OCI-LY3 (cell line): ENCODE measurements around the gene MMADHC.

ENCODE experiments used
- H2AFZ ChIP-seq: fragments of 200-600, 300-600 bp; shearing (Covaris generic); 2 replicates; pipeline ENCODE4 v1.6.0; 2014; ENCODE audit warnings: antibody characterized with exemption, low read depth, low read length
- H3K27ac ChIP-seq: fragments of 200-600, 300-600 bp; sonication (generic); 2 replicates; pipeline ENCODE4 v1.5.1; 2014; ENCODE audit warnings: mild to moderate bottlenecking, low read length, moderate library complexity, mixed read lengths
- H3K27me3 ChIP-seq: fragments of 200-600, 300-600 bp; sonication (generic); 2 replicates; pipeline ENCODE4 v1.6.1; 2014; ENCODE audit warnings: low read depth, low read length, mixed read lengths
- H3K36me3 ChIP-seq: fragments of 200-600, 300-600 bp; sonication (generic); replicated peaks from 2 replicates; pipeline ENCODE3; 2014; ENCODE audit warnings: low read depth, low read length, mixed read lengths
- H3K4me1 ChIP-seq: fragments of 300-600, 200-600 bp; sonication (generic); 2 replicates; pipeline ENCODE4 v1.6.1; 2014; ENCODE audit warnings: low read length, mixed read lengths
- H3K4me2 ChIP-seq: fragments of 200-600, 300-600 bp; sonication (generic); 2 replicates; pipeline ENCODE4 v1.6.1; 2014; ENCODE audit warnings: low read length, mixed read lengths
- H3K4me3 ChIP-seq: fragments of 300-600, 200-600 bp; sonication (generic); 2 replicates; pipeline ENCODE4 v1.5.1; 2014; ENCODE audit warnings: antibody characterized with exemption, mild to moderate bottlenecking, low read length, moderate library complexity
- H3K79me2 ChIP-seq: fragments of 300-600, 200-600 bp; shearing (Covaris generic); 2 replicates; pipeline ENCODE4 v1.6.1; 2014; ENCODE audit warnings: mild to moderate bottlenecking, low read length, mixed read lengths
- H3K9ac ChIP-seq: fragments of 300-600, 200-600 bp; shearing (Covaris generic); 2 replicates; pipeline ENCODE4 v1.6.0; 2014; ENCODE audit warnings: mild to moderate bottlenecking, low read length, moderate library complexity
- H3K9me3 ChIP-seq: fragments of 200-600, 300-600 bp; shearing (Covaris generic); 2 replicates; pipeline ENCODE4 v1.6.1; 2014; ENCODE audit warnings: low read length, mixed read lengths; ENCODE audit not compliant: insufficient read depth
- H4K20me1 ChIP-seq: fragments of 200-600, 300-600 bp; sonication (generic); 2 replicates; pipeline ENCODE4 v1.6.1; 2016; ENCODE audit warnings: low read length, mixed read lengths; ENCODE audit not compliant: insufficient read depth
- EZH2phosphoT487 ChIP-seq: fragments of 200-600 bp; shearing (Covaris generic); IDR thresholded peaks from 2 replicates; pipeline ENCODE4 v1.6.1; 2018; ENCODE audit warnings: antibody characterized with exemption, mixed run types, low read depth
- TF ChIP-seq, protein P1 (sequence below): fragments of 200-600, 300-600 bp; sonication (generic); IDR thresholded peaks from 2 replicates; pipeline ENCODE4 v1.5.1; 2014; ENCODE audit warnings: antibody characterized with exemption, low read length, low read depth

Gene MMADHC

DNA sequence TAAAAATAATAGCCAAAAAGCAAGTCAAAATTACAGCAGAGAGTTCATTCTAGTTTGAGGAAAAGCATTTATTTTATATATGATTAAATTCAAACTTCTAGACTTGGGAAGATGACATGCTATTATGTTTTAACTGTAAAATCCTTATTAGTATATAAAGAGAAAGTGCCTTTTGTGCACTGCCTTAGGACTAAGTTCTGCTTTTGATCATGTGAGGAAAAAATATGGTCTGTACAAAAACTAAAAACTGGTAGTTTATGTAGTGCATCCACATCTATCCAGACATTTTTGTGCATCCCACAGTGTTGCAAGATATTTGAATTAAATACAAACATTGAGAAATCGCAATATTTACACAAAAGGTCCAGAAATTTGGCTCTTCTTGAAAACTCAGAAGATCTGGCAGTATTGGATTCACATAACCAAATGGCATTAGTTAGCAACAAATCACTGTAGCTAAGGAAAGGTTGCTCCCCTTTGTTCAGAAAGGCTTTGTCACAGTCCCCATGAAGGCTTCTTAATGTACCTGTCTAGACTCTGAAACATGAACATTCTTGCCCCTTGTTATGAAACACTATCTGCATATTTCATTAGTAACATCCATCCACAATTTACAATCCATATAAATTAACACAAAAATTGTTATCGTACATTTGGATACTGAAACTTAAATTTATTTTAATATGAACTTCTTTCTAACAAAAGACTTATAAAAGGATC lies 2.2 kb downstream of the MMADHC start:
- TF ChIP-seq, protein P1, sequence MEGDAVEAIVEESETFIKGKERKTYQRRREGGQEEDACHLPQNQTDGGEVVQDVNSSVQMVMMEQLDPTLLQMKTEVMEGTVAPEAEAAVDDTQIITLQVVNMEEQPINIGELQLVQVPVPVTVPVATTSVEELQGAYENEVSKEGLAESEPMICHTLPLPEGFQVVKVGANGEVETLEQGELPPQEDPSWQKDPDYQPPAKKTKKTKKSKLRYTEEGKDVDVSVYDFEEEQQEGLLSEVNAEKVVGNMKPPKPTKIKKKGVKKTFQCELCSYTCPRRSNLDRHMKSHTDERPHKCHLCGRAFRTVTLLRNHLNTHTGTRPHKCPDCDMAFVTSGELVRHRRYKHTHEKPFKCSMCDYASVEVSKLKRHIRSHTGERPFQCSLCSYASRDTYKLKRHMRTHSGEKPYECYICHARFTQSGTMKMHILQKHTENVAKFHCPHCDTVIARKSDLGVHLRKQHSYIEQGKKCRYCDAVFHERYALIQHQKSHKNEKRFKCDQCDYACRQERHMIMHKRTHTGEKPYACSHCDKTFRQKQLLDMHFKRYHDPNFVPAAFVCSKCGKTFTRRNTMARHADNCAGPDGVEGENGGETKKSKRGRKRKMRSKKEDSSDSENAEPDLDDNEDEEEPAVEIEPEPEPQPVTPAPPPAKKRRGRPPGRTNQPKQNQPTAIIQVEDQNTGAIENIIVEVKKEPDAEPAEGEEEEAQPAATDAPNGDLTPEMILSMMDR, result no peak
- no peak for TF ChIP-seq EZH2phosphoT487
- H2AFZ ChIP-seq, result no peak overlapping the region
- no peak overlapping the region for H3K27ac ChIP-seq
- H3K27me3 ChIP-seq, result no peaks in the 10 kb centered on the region
- peaks cover 52% of the 10 kb centered on the region for H3K79me2 ChIP-seq
- H3K9me3 ChIP-seq, result no peaks in the 10 kb centered on the region
- H3K4me3 ChIP-seq, result peak overlapping the region; percentile 87
- H3K4me2 ChIP-seq, result peak overlapping the region; percentile 74
- H4K20me1 ChIP-seq, result peaks cover 5% of the 10 kb centered on the region; the same call in 1 of the 2 replicates
- no peak overlapping the region for H3K9ac ChIP-seq
- H3K36me3 ChIP-seq, result peaks cover 45% of the 10 kb centered on the region
- H3K4me1 ChIP-seq, result peaks cover 16% of the 10 kb centered on the region

GRCh38 chr2:149579972-149580882 lies 7.3 kb downstream of the MMADHC start:
- Histone ChIP-seq H3K9ac (no peak overlapping the region), H3K36me3 (peaks cover 71% of the 10 kb centered on the region), H3K4me2 (no peak overlapping the region), H4K20me1 (peaks cover 5% of the 10 kb centered on the region; the same call in 1 of the 2 replicates), H3K27ac (no peak overlapping the region), H3K4me1 (peaks cover under 1% of the 10 kb centered on the region), H3K4me3 (no peak overlapping the region), H3K79me2 (peaks cover 37% of the 10 kb centered on the region), H3K27me3 (no peaks in the 10 kb centered on the region), H3K9me3 (no peaks in the 10 kb centered on the region), H2AFZ (no peak overlapping the region)
- TF ChIP-seq, protein P1, result no peak
- no peak for TF ChIP-seq EZH2phosphoT487

GRCh38 chr2:149577269-149577668 lies 10.3 kb downstream of the MMADHC start:
- Histone ChIP-seq H3K9ac (no peak overlapping the region), H3K4me3 (no peak overlapping the region), H3K27me3 (no peaks in the 10 kb centered on the region), H3K9me3 (no peaks in the 10 kb centered on the region), H3K27ac (no peak overlapping the region), H3K79me2 (peaks cover 11% of the 10 kb centered on the region; the same call in 1 of the 2 replicates), H2AFZ (no peak overlapping the region), H3K4me2 (no peak overlapping the region), H3K4me1 (no peaks in the 10 kb centered on the region), H4K20me1 (no peaks in the 10 kb centered on the region), H3K36me3 (peaks cover 60% of the 10 kb centered on the region)
- TF ChIP-seq, protein P1, result no peak
- no peak for TF ChIP-seq EZH2phosphoT487

GRCh38 chr2:149575752-149576151 lies 11.8 kb downstream of the MMADHC start:
- H2AFZ ChIP-seq, result no peak overlapping the region
- no peaks in the 10 kb centered on the region for H3K4me1 ChIP-seq
- H3K36me3 ChIP-seq, result peaks cover 54% of the 10 kb centered on the region
- no peak overlapping the region for H3K9ac ChIP-seq
- no peaks in the 10 kb centered on the region for H3K9me3 ChIP-seq
- no peak overlapping the region for H3K27ac ChIP-seq
- H3K79me2 ChIP-seq, result peaks cover 8% of the 10 kb centered on the region; the same call in 1 of the 2 replicates
- TF ChIP-seq, protein P1, result no peak
- TF ChIP-seq EZH2phosphoT487, result no peak
- no peak overlapping the region for H3K4me2 ChIP-seq
- no peak overlapping the region for H3K4me3 ChIP-seq
- H4K20me1 ChIP-seq, result no peaks in the 10 kb centered on the region
- no peaks in the 10 kb centered on the region for H3K27me3 ChIP-seq
